Kasumi-1 (cell line): ENCODE measurements around the gene KRTAP5-1.
A peak's percentile ranks its signal among the peaks of the same experiment; 100 is the strongest.

Experiments used
- DNase-seq, 2 experiments: peaks; one replicate each; lab custom pipeline; 2025; lab: John Stamatoyannopoulos, UW

The KRTAP5-1 gene

GRCh38 chr11:1572197-1573076 is 12.6 kb downstream of the KRTAP5-1 start, which contains the start of gene DUSP8:
Gene DUSP8 (minus strand): TSS chr11:1572271. CDS start chr11:1565826, 6,445 bp downstream.
- DNase-seq, result peak; percentile 55 to 56

GRCh38 chr11:1571760-1572196 is 13.3 kb downstream of the KRTAP5-1 start:
- DNase-seq, result no peak

- DNase-seq, result no peak
Observed at GRCh38 chr11:1570896-1571759, 14.0 kb downstream of the KRTAP5-1 start.

GRCh38 chr11:1570531-1570895 is 14.6 kb downstream of the KRTAP5-1 start:
- DNase-seq, result no peak

- no peak for DNase-seq
Observed at GRCh38 chr11:1570001-1570453, 15.1 kb downstream of the KRTAP5-1 start.

GRCh38 chr11:1569251-1569780 is 15.8 kb downstream of the KRTAP5-1 start:
- no peak for DNase-seq

GRCh38 chr11:1568441-1568911 is 16.6 kb downstream of the KRTAP5-1 start:
- DNase-seq, result no peak

- no peak for DNase-seq
Observed at GRCh38 chr11:1567721-1568100, 17.4 kb downstream of the KRTAP5-1 start.

GRCh38 chr11:1567052-1567720 is 17.9 kb downstream of the KRTAP5-1 start:
- DNase-seq, result no peak

GRCh38 chr11:1566381-1567051 is 18.6 kb downstream of the KRTAP5-1 start:
- DNase-seq, result no peak

GRCh38 chr11:1565904-1566247 is 19.2 kb downstream of the KRTAP5-1 start:
- DNase-seq, result no peak

GRCh38 chr11:1565173-1565903 is 19.7 kb downstream of the KRTAP5-1 start:
- DNase-seq, result no peak

GRCh38 chr11:1564535-1565172 is 20.4 kb downstream of the KRTAP5-1 start:
- DNase-seq, result no peak

GRCh38 chr11:1563697-1564534 is 21.2 kb downstream of the KRTAP5-1 start:
- no peak for DNase-seq

GRCh38 chr11:1563149-1563638 is 21.9 kb downstream of the KRTAP5-1 start:
- DNase-seq, result no peak

- no peak for DNase-seq
Observed at GRCh38 chr11:1562469-1563148, 22.5 kb downstream of the KRTAP5-1 start.

- DNase-seq, result no peak
Observed at GRCh38 chr11:1561955-1562354, 23.1 kb downstream of the KRTAP5-1 start.

- DNase-seq, result no peak
Observed at GRCh38 chr11:1561266-1561665, 23.8 kb downstream of the KRTAP5-1 start.
